ENCODE results near the gene CNPY1. TPM values are rescaled to one million over a fixed set of nuclear protein-coding genes. Genes with fewer than 3 reads are reported as not detected.

The CNPY1 gene
- total RNA-seq, 1 experiment from 2014 or later, result not detected

DNA sequence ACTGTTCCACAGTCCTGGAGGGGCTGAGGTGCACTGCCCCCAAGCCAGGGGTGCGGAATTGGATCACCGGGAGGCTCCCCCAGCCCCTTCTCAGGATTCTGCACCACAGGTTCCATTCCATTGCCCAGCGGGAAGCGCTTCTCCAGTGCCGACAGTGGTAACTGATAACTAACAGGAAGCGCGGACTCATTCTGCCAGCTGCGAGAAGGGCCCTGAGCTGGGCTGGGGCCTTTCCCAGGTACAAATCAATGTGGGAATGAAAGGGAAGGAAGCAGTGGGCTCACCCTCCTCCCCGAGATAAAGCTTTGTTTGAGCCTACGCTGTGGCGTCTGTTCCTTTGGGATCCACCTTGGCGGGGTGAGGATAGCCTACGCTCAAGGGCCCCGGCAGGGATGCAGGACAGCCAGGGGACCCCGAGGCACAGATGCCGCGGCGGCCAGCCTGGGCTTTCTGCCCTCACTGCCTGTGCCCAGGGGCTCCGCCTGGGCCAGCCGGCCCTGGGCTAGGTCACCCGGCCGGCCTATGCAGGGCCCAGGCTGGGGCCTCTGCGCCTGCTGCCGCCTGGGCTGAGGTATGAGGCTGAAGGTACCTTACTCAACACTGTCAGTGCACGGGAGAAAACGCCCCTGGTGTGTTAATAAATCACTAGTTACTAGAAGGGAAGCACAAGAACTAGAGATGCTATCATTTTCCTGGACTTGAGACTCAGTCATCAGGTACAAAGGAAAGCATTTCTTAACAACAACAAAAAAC, 49.0 kb downstream of the CNPY1 start:
- H3K27ac Mint-ChIP-seq, result no peak overlapping the region
- peaks cover 6 to 7% of the 10 kb centered on the region in 2 experiments; a peak in 3 of 4 replicates for H3K4me1 Mint-ChIP-seq
- TF ChIP-seq, protein P1, sequence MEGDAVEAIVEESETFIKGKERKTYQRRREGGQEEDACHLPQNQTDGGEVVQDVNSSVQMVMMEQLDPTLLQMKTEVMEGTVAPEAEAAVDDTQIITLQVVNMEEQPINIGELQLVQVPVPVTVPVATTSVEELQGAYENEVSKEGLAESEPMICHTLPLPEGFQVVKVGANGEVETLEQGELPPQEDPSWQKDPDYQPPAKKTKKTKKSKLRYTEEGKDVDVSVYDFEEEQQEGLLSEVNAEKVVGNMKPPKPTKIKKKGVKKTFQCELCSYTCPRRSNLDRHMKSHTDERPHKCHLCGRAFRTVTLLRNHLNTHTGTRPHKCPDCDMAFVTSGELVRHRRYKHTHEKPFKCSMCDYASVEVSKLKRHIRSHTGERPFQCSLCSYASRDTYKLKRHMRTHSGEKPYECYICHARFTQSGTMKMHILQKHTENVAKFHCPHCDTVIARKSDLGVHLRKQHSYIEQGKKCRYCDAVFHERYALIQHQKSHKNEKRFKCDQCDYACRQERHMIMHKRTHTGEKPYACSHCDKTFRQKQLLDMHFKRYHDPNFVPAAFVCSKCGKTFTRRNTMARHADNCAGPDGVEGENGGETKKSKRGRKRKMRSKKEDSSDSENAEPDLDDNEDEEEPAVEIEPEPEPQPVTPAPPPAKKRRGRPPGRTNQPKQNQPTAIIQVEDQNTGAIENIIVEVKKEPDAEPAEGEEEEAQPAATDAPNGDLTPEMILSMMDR (conservative IDR thresholded peaks at IDR 0.05), result no peak

More for the DNA sequence above, 49.0 kb downstream of the CNPY1 start:
- Histone ChIP-seq H3K56ac (ENCODE audit: insufficient read length, low read depth, low read length) (no peak overlapping the region), H3K79me1 (ENCODE audit: insufficient read depth, low read depth, low read length, poor library complexity, severe bottlenecking) (no peaks in the 10 kb centered on the region), H3K23ac (ENCODE audit: insufficient read length, low read depth, low read length) (no peak overlapping the region), H4K8ac (replicated peaks; ENCODE audit: insufficient read length, low read depth, low read length) (no peak overlapping the region), H4K91ac (ENCODE audit: insufficient read length, low read depth, low read length) (no peak overlapping the region), H3K9me3 (ENCODE audit: control insufficient read depth, low read depth, low read length) (no peaks in the 10 kb centered on the region), H3T11ph (ENCODE audit: low read length) (no peak overlapping the region), H2BK20ac (ENCODE audit: low read depth, low read length, poor library complexity, severe bottlenecking) (no peak overlapping the region), H3K23me2 (ENCODE audit: insufficient read length, low read depth, low read length, poor library complexity, severe bottlenecking) (no peaks in the 10 kb centered on the region), H2BK120ac (ENCODE audit: low read depth, low read length, poor library complexity, severe bottlenecking) (no peak overlapping the region), H3K9ac (ENCODE audit: extremely low read depth, insufficient read length, low read length) (no peak overlapping the region), H3K27ac (ENCODE audit: insufficient read length, low read depth, low read length) (no peak overlapping the region), H2BK5ac (ENCODE audit: insufficient read length, low read length) (no peak overlapping the region), H2BK15ac (ENCODE audit: low read depth, low read length) (no peak overlapping the region), H3K18ac (ENCODE audit: insufficient read length, low read depth, low read length) (no peak overlapping the region), H2BK12ac (ENCODE audit: insufficient read length, low read depth, low read length) (no peak overlapping the region), H4K5ac (ENCODE audit: insufficient read length, low read depth, low read length) (no peak overlapping the region), H3K79me2 (ENCODE audit: insufficient read depth, low read length) (no peaks in the 10 kb centered on the region), H2AK5ac (ENCODE audit: insufficient read length, low read length) (no peak overlapping the region), H3K4me2 (ENCODE audit: insufficient read depth, insufficient read length, low read length) (no peak overlapping the region), H4K20me1 (ENCODE audit: control insufficient read depth, insufficient read depth, insufficient read length) (no peaks in the 10 kb centered on the region), H3K4ac (ENCODE audit: low read depth, low read length) (no peak overlapping the region), H3K4me1 (ENCODE audit: insufficient read depth, low read length) (no peaks in the 10 kb centered on the region; the same call in 1 of the 2 replicates), H3K14ac (ENCODE audit: insufficient read depth, low read length) (no peak overlapping the region), H2AFZ (ENCODE audit: low read length) (no peak overlapping the region), H3K27me3 (ENCODE audit: insufficient read depth, low read length) (peaks cover 11% of the 10 kb centered on the region; the same call in 1 of the 2 replicates)
- Mint-ChIP-seq H3K27me3 (ENCODE audit: low read depth) (peaks cover 97% of the 10 kb centered on the region), H3K4me3 (no peak overlapping the region), H3K9me3 (no peaks in the 10 kb centered on the region; a peak in 1 of 5 replicates), H3K36me3 (ENCODE audit: insufficient read depth in 1 of 3, low read depth in 3 of 3) (no peaks in the 10 kb centered on the region; a peak in 1 of 7 replicates)
- no peak for DNase-seq
- whole genome bisulfite sequencing (ENCODE audit: extremely low coverage, insufficient read length, low lambda C conversion rate), result no CpG with 5 or more reads among the region's 26 CpGs

Data from H9 (cell line).